Esophagus squamous epithelium (tissue), 5 donors: ENCODE measurements around the gene RRAS2. TPM values are rescaled to one million over a fixed set of nuclear protein-coding genes. Genes with fewer than 3 reads are reported as not detected.

Experiments
- DNase-seq: peaks from one replicate; lab custom pipeline; 2025; lab: John Stamatoyannopoulos, UW
- H3K27ac ChIP-seq, 4 donors: fragments of 200-600 bp; sonication (generic); one replicate each; pipeline ENCODE4 v1.5.1; 2016 to 2019; ENCODE audit warnings: mild to moderate bottlenecking in 1 of 4
- H3K27me3 ChIP-seq, 4 donors: fragments of 200-600 bp; sonication (generic); 1 replicate in 3 of 4; 2 replicates in 1 of 4; pipeline versions ENCODE4 v1.5.1 to v1.6.0; 2017 to 2021; ENCODE audit warnings: antibody characterized with exemption in 1 of 4
- H3K36me3 ChIP-seq, 3 donors: fragments of 200-600 bp; sonication (generic); one replicate each; pipeline ENCODE4 v1.5.1; 2016 to 2019
- H3K4me1 ChIP-seq, 3 donors: fragments of 200-600 bp; sonication (generic); one replicate each; pipeline ENCODE4 v1.5.1; 2017 to 2019
- H3K4me3 ChIP-seq, 4 donors: fragments of 200-600 bp; sonication (generic); 1 replicate in 3 of 4; 2 replicates in 1 of 4; pipeline ENCODE4 v1.5.1; 2016 to 2019; ENCODE audit warnings: mild to moderate bottlenecking in 2 of 4, moderate library complexity in 1 of 4
- H3K9me3 ChIP-seq, 3 donors: fragments of 200-600 bp; sonication (generic); one replicate each; pipeline ENCODE4 v1.5.1; 2016 to 2019
- CTCF ChIP-seq, 6 experiments: fragments of 450-650 bp in 4 of 6; fragments of 200-600 bp in 2 of 6; sonication (generic) in 2 of 6; IDR thresholded peaks; one replicate each; pipeline ENCODE4 v1.5.1; 2016 to 2019; ENCODE audit warnings: antibody characterized with exemption in 6 of 6, mild to moderate bottlenecking in 4 of 6, moderate library complexity in 4 of 6
- POLR2A ChIP-seq, 4 donors: fragments of 450-650 bp; IDR thresholded peaks; one replicate each; pipeline ENCODE4 v1.6.1; 2017; ENCODE audit warnings: antibody characterized with exemption in 4 of 4, mild to moderate bottlenecking in 4 of 4, moderate library complexity in 3 of 4
- WGBS, 2 donors: methylation state at CpG; one replicate each; pipeline ENCODE4 v1.1.5; 2018; 5-methylcytosine and 5-hydroxymethylcytosine counted together
- intact Hi-C: fragments of 100-400 bp; cut with DNase I; formaldehyde crosslinking; loops from one replicate; pipeline ENCODE4 v1.15.0; 2022
- total RNA-seq, 4 donors: library from RNA; depleted of rRNA; stranded (reverse); fragments of >200 nt; gene quantifications; one replicate each; pipeline ENCODE4 v1.1.0, GENCODE V29; 2016
- donor health status: DM: yes; HTN: yes; CAD: no.

Gene RRAS2
- total RNA-seq, 4 donors from 2014 or later, result 14.1 to 42.5 (median 29.0) TPM

GRCh38 chr11:14267861-14268635 is 90.9 kb downstream of the RRAS2 start:
- Histone ChIP-seq H3K9me3 (no peaks in the 10 kb centered on the region), H3K27ac (no peak overlapping the region), H3K4me1 (no peaks in the 10 kb centered on the region), H3K36me3 (peaks cover 0 to 19% (median 0%) of the 10 kb centered on the region in 3 donors), H3K4me3 (no peak overlapping the region), H3K27me3 (no peaks in the 10 kb centered on the region)
- 76 to 84% methylated on average over 6 of the region's 6 CpGs for WGBS, 2 donors
- intact Hi-C loops, result no loop called here
- DNase-seq, result no peak
- TF ChIP-seq POLR2A (IDR thresholded peaks at IDR 0.05) (no peak), CTCF (IDR thresholded peaks at IDR 0.05) (no peak)

GRCh38 chr11:14266622-14267021 is 92.4 kb downstream of the RRAS2 start:
- DNase-seq, result no peak
- Histone ChIP-seq H3K36me3 (peaks cover 0 to 19% (median 0%) of the 10 kb centered on the region in 3 donors), H3K4me3 (no peak overlapping the region), H3K4me1 (no peaks in the 10 kb centered on the region), H3K27me3 (no peaks in the 10 kb centered on the region), H3K27ac (no peak overlapping the region), H3K9me3 (no peaks in the 10 kb centered on the region)
- intact Hi-C loops, result no loop called here
- 74 to 82% methylated on average over 1 of the region's 1 CpG for WGBS, 2 donors
- TF ChIP-seq CTCF (IDR thresholded peaks at IDR 0.05) (no peak), POLR2A (IDR thresholded peaks at IDR 0.05) (no peak)

GRCh38 chr11:14264966-14265365 is 94.0 kb downstream of the RRAS2 start:
- H3K27ac ChIP-seq, result no peak overlapping the region
- no peak for TF ChIP-seq CTCF (IDR thresholded peaks at IDR 0.05)
- no peak for TF ChIP-seq POLR2A (IDR thresholded peaks at IDR 0.05)
- H3K9me3 ChIP-seq, result no peaks in the 10 kb centered on the region
- peaks cover 0 to 13% (median 0%) of the 10 kb centered on the region in 3 donors for H3K4me1 ChIP-seq
- no peak for DNase-seq
- 89 to 100% methylated on average over 2 of the region's 2 CpGs for WGBS, 2 donors
- intact Hi-C loops, result no loop called here
- no peak overlapping the region for H3K4me3 ChIP-seq
- H3K36me3 ChIP-seq, result peaks cover 0 to 19% (median 0%) of the 10 kb centered on the region in 3 donors
- H3K27me3 ChIP-seq, result peaks cover 0 to 5% (median 0%) of the 10 kb centered on the region in 4 donors

GRCh38 chr11:14262271-14262846 is 96.6 kb downstream of the RRAS2 start:
- Histone ChIP-seq H3K27me3 (peaks cover 0 to 16% (median 0%) of the 10 kb centered on the region in 4 donors), H3K4me3 (no peak overlapping the region), H3K9me3 (no peaks in the 10 kb centered on the region), H3K4me1 (peaks cover 0 to 13% (median 0%) of the 10 kb centered on the region in 3 donors), H3K27ac (peak overlapping the region in 1 of 4 donors; percentile 5), H3K36me3 (peaks cover 0 to 19% (median 0%) of the 10 kb centered on the region in 3 donors)
- WGBS, 2 donors, result 84 to 91% methylated on average over 7 to 8 of the region's 8 CpGs
- DNase-seq, result no peak
- TF ChIP-seq CTCF (IDR thresholded peaks at IDR 0.05) (no peak), POLR2A (IDR thresholded peaks at IDR 0.05) (no peak)
- intact Hi-C loops, result no loop called here

DNA sequence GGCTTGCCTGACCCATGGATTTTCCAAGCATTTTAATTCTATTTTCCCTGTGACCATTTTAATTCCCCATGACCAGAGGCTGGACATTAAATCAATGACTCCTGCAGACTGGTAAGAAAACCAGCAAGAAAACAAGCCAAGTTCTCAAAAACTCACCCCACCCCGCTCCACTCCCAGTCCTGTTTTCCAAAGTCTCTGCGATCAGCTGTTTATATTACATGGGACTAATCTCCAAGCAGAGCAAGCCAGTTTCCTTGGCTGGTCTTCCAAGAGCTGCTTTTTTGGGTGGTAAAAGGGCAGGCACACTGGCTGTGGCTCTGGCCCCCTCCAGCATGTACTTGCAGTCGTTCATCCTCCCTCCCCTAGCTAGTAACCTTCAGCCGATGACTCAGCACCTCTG is 97.9 kb downstream of the RRAS2 start:
- H3K36me3 ChIP-seq, result peaks cover 0 to 12% (median 0%) of the 10 kb centered on the region in 3 donors
- no peaks in the 10 kb centered on the region for H3K9me3 ChIP-seq
- WGBS, 2 donors, result 44 to 71% methylated on average over 4 of the region's 4 CpGs
- H3K4me3 ChIP-seq, result no peak overlapping the region
- H3K4me1 ChIP-seq, result peaks cover 0 to 13% (median 0%) of the 10 kb centered on the region in 3 donors
- no peak for DNase-seq
- peaks cover 0 to 16% (median 0%) of the 10 kb centered on the region in 4 donors for H3K27me3 ChIP-seq
- TF ChIP-seq CTCF (IDR thresholded peaks at IDR 0.05) (no peak), POLR2A (IDR thresholded peaks at IDR 0.05) (no peak)
- intact Hi-C loops, result no loop called here
- H3K27ac ChIP-seq, result peak overlapping the region in 3 of 4 donors; percentile 18 to 43 (median 18)
